HFFc6 (cell line): ENCODE measurements around the gene EIF4H. TPM values are rescaled to one million over a fixed set of nuclear protein-coding genes. Genes with fewer than 3 reads are reported as not detected.

ENCODE experiments used
- DNase-seq: peaks from one replicate; pipeline ENCODE4 v3.0.0-alpha.2; 2018
- H3K27ac Mint-ChIP-seq: 2 replicates; pipeline ENCODE4 v1.8.0; 2020; ENCODE audit warnings: mild to moderate bottlenecking, mixed read lengths
- H3K27me3 Mint-ChIP-seq: 2 replicates; pipeline ENCODE4 v1.8.0; 2021; ENCODE audit warnings: mild to moderate bottlenecking, moderate library complexity, mixed read lengths; ENCODE audit not compliant: insufficient read depth
- H3K36me3 Mint-ChIP-seq: 2 replicates; pipeline ENCODE4 v1.8.0; 2021; ENCODE audit warnings: low read depth, mixed read lengths
- H3K4me1 Mint-ChIP-seq: 2 replicates; pipeline ENCODE4 v1.8.0; 2020; ENCODE audit warnings: low read depth, mixed read lengths
- H3K4me3 Mint-ChIP-seq: 2 replicates; pipeline ENCODE4 v1.8.0; 2020; ENCODE audit warnings: mild to moderate bottlenecking, moderate library complexity, mixed read lengths
- H3K9me3 Mint-ChIP-seq: 2 replicates; pipeline ENCODE4 v1.8.0; 2020; ENCODE audit warnings: mild to moderate bottlenecking, mixed read lengths
- total RNA-seq, 6 experiments: library from RNA; stranded (reverse); fragmentation: NEBNext Ultra II Directional; extraction: Animal tissue kit (Norgen Biotek cat#: 25700); gene quantifications; 2 replicates in 1 of 6; 3 replicates in 5 of 6; pipeline ENCODE4 v1.2.3, GENCODE V29; 2021
- TF ChIP-seq, protein P1 (sequence below): fragments of 200-600 bp; sonication (generic); IDR thresholded peaks from 2 replicates; pipeline ENCODE4 v1.5.0; 2021; ENCODE audit warnings: antibody characterized with exemption, mild to moderate bottlenecking

Gene EIF4H
- total RNA-seq, 6 experiments from 2014 or later: 344 to 392 (median 380) TPM

DNA sequence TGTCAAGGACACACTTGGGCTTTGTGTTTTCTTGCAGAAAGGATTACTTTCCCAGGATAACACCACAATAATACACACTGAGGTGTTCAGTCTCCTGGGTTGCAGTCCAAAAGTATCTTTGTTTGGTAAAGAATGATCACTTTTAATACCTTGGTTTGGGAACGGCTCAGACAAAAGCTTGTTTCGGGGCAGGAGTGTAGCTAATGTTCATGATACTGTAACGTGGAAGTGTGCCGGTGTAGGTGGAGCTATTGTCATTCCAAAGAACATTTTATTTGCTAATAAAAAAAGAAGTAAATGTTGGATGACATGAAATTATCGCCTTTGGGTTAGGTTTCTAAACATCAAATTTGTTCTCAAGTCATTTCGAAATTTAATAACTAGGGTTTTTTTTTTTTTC is 1.2 kb downstream of the EIF4H start:
- peaks cover 26% of the 10 kb centered on the region for H3K36me3 Mint-ChIP-seq
- peak overlapping the region; percentile 88 for H3K27ac Mint-ChIP-seq
- no peaks in the 10 kb centered on the region for H3K9me3 Mint-ChIP-seq
- peak overlapping the region; percentile 89 for H3K4me3 Mint-ChIP-seq
- no peaks in the 10 kb centered on the region for H3K27me3 Mint-ChIP-seq
- H3K4me1 Mint-ChIP-seq: peaks cover 59% of the 10 kb centered on the region
- TF ChIP-seq, protein P1, sequence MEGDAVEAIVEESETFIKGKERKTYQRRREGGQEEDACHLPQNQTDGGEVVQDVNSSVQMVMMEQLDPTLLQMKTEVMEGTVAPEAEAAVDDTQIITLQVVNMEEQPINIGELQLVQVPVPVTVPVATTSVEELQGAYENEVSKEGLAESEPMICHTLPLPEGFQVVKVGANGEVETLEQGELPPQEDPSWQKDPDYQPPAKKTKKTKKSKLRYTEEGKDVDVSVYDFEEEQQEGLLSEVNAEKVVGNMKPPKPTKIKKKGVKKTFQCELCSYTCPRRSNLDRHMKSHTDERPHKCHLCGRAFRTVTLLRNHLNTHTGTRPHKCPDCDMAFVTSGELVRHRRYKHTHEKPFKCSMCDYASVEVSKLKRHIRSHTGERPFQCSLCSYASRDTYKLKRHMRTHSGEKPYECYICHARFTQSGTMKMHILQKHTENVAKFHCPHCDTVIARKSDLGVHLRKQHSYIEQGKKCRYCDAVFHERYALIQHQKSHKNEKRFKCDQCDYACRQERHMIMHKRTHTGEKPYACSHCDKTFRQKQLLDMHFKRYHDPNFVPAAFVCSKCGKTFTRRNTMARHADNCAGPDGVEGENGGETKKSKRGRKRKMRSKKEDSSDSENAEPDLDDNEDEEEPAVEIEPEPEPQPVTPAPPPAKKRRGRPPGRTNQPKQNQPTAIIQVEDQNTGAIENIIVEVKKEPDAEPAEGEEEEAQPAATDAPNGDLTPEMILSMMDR: no peak
- no peak for DNase-seq

DNA sequence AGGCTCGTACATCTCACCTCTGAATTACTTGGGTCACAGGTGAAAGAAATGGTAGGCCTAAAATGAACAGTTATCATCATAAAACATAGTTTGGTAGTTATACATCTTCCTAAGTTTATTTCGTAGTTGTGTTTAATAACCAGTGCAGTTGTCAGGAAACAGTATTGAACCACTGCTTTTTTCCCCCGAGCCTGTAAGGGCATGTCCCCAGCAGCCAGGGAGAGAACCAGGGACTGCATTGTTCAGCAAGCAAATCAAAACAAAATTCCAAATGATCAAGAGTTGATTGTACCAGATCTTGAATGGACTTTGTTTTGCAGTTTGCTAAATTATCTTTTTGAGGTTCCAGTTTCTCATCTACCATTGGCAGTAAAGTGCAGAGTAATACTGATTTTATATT is 2.4 kb downstream of the EIF4H start:
- H3K36me3 Mint-ChIP-seq: peaks cover 26% of the 10 kb centered on the region

DNA sequence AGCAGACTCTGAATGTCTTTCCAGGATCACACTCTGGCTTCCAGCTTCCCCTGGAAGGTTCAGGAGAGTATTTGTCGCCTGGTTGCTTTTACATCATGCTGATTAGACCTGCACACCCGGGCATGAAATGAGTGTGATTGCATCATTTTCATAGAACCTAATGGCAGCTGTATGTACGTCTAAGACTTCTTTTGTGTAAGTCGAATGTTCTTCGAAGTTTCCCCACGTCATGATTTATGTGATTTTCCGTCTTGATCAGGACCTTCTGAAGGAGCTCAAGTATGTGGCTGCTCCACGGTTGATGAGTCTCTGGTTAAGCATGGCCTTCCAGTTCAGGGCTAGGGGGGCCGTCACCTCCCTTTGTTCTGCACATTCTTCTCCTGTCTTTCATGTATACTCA is 4.5 kb downstream of the EIF4H start:
- Mint-ChIP-seq H3K4me3 (peak overlapping the region; percentile 34; the same call in 1 of the 2 replicates), H3K4me1 (peaks cover 75% of the 10 kb centered on the region), H3K27me3 (no peaks in the 10 kb centered on the region), H3K27ac (peak overlapping the region; percentile 60), H3K9me3 (no peaks in the 10 kb centered on the region), H3K36me3 (peaks cover 35% of the 10 kb centered on the region)
- DNase-seq: no peak
- TF ChIP-seq, protein P1: no peak

More for the DNA sequence above, 2.4 kb downstream of the EIF4H start:
- H3K4me1 Mint-ChIP-seq: peaks cover 70% of the 10 kb centered on the region
- no peaks in the 10 kb centered on the region for H3K9me3 Mint-ChIP-seq
- H3K27ac Mint-ChIP-seq: peak overlapping the region; percentile 51
- no peaks in the 10 kb centered on the region for H3K27me3 Mint-ChIP-seq
- H3K4me3 Mint-ChIP-seq: peak overlapping the region; percentile 89
- TF ChIP-seq, protein P1: no peak
- DNase-seq: no peak

DNA sequence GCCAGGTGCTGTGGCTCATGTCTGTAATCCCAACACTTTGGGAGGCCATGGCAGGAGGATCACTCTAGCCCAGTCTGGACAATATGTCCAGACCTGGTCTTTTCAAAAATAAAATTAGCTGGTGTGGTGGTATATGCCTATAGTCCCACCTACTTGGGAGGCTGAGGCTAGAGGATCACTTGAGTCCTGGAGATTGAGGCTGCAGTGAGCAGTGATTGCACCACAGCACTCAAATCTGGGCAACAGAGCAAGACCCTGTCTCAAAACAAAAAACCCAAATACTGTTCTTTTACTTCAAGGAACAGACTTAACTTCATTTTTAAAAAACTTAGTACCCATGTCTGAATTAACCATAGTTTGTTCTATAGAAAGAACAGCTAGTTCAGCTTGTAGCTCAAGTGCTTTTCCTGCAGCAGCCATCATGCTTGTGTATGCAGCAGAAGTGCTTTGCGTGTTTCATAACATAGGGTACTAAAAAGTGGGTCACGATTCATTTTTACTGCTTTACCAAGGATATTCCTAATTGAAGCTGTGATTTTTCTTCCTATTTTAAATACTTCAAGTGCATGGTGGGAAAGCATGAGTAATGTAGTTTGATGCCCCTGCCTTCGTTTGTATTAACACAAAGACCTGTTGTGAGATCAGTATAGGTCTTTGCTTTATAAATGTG is 5.9 kb downstream of the EIF4H start:
- Mint-ChIP-seq H3K4me1 (peaks cover 85% of the 10 kb centered on the region), H3K9me3 (no peaks in the 10 kb centered on the region), H3K4me3 (no peak overlapping the region), H3K27me3 (no peaks in the 10 kb centered on the region), H3K36me3 (peaks cover 33% of the 10 kb centered on the region), H3K27ac (peak overlapping the region; percentile 24; the same call in 1 of the 2 replicates)
- TF ChIP-seq, protein P1: no peak
- no peak for DNase-seq

DNA sequence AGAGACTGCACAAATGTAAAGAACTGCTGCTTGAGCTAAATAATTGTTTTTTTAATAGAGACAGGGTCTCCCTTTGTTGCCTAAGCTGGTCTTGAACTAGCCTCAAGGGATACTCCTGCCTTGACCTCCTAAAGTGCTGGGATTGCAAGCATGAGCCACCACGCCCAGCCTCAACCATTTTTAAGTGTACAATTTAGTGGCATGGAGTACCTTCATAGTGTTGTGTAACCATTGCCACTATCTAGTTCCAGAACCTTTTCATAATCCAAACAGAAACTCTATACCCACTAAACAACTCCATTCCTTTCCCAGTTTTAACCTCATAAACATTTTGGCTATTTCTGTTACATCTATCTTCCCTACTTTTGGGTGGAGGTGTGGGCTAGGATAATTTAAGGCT is 6.7 kb downstream of the EIF4H start:
- Mint-ChIP-seq H3K4me3 (no peak overlapping the region), H3K4me1 (peaks cover 85% of the 10 kb centered on the region), H3K36me3 (peaks cover 28% of the 10 kb centered on the region), H3K27ac (peak overlapping the region; percentile 24), H3K27me3 (no peaks in the 10 kb centered on the region), H3K9me3 (no peaks in the 10 kb centered on the region)
- DNase-seq: no peak
- TF ChIP-seq, protein P1: no peak
